GM21723 (cell line): ENCODE data around the gene KLHDC3.

Source experiments
- ATAC-seq: cut with Tn5 transposase; IDR thresholded peaks from one replicate; pipeline ENCODE4 v1.9.1; 2021; ENCODE audit warnings: mild to moderate bottlenecking, moderate library complexity; ENCODE audit not compliant: unreplicated experiment

Gene KLHDC3, protein sequence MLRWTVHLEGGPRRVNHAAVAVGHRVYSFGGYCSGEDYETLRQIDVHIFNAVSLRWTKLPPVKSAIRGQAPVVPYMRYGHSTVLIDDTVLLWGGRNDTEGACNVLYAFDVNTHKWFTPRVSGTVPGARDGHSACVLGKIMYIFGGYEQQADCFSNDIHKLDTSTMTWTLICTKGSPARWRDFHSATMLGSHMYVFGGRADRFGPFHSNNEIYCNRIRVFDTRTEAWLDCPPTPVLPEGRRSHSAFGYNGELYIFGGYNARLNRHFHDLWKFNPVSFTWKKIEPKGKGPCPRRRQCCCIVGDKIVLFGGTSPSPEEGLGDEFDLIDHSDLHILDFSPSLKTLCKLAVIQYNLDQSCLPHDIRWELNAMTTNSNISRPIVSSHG

DNA sequence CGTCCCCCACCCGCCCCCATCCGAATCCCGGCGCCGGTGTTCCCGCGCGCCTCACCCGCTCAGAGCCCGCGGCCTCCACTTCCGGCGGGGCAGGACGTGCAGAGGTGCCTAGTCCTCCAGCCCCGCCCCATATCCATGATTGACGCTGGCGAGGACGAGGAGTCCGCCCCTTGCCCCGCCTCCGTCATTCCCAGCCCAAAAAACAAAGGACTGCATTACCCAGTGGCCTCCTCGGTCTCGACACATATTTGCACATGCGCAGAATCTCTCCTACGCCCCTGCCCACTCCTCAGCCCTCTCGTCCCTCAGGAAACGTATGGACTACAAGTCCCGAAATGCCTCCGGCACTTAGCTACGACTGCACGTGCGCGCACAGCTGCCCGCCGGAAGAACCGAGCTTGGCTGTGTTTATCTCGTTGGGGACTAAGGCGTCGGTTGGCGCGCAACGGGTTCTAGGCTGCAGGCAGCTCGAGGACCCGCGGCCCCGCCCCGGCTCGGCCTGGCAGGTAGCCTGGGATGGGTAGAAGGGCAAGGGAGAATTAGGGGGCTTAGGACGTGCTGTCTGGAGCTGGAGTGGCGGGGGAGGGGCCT is at the start of gene KLHDC3, which contains the start of gene MEA1:
Gene KLHDC3 (plus strand): TSS at position 407 of the 591 bp plus-strand sequence. CDS start 2,944 bp downstream, outside the sequence.
Gene MEA1 (minus strand): TSS at position 104 of the 591 bp plus-strand sequence. CDS start 133 bp downstream, outside the sequence.
- ATAC-seq: peak; percentile 91

- ATAC-seq: no peak
Measured at GRCh38 chr6:42966571-42966970, 47.5 kb upstream of the KLHDC3 start.

- no peak for ATAC-seq
Measured at GRCh38 chr6:42967228-42967627, 46.8 kb upstream of the KLHDC3 start.

- no peak for ATAC-seq
Measured at GRCh38 chr6:42968126-42968701, 45.8 kb upstream of the KLHDC3 start.

DNA sequence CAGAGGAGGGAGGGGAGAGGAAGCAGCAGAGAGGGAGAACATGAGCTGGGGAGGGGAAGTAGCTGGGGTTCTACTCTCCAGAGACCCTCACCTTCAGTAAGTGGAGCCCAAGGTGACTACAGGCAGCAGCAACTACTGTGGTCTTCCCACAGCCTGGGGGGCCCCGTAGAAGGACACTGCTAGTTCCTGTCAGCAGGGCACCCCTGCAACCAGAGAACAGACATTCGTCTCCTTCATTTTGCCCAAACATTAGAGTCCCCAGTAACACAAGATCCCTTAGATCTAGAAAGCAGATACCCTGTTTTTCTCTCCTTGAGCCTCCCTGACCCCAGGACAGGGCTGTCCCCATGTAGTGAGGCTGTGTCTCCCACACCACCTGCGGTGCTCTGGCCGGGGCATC is 45.3 kb upstream of the KLHDC3 start:
- ATAC-seq: no peak

- no peak for ATAC-seq
Measured at GRCh38 chr6:42969431-42969830, 44.6 kb upstream of the KLHDC3 start.

- no peak for ATAC-seq
Measured at GRCh38 chr6:42969934-42970333, 44.1 kb upstream of the KLHDC3 start.

- no peak for ATAC-seq
Measured at GRCh38 chr6:42970871-42971612, 43.0 kb upstream of the KLHDC3 start.

GRCh38 chr6:42971746-42972327 is 42.2 kb upstream of the KLHDC3 start:
- no peak for ATAC-seq

GRCh38 chr6:42973926-42974325 is 40.1 kb upstream of the KLHDC3 start:
- no peak for ATAC-seq

- ATAC-seq: no peak
Measured at GRCh38 chr6:42974919-42975505, 39.0 kb upstream of the KLHDC3 start.

DNA sequence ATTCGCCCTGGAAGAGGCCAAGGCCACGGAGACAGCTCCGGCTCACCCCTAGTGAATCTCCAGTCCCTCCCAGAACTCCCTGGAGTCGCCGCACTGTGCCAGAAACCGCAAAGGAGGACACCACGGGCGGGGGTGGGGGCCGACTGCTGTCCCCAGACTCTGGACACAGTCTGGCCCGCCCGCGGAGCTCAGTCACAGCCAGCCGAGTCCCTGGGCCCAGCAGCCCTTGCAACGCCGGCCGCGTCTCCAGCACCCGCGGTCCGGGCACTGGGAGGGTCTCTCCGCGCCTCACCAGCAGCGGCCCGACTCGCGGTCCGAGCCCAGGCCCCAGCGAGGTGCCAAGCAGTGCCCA is 35.6 kb upstream of the KLHDC3 start:
- ATAC-seq: peak; percentile 26

GRCh38 chr6:42978839-42979522 is 35.1 kb upstream of the KLHDC3 start, which contains the start of gene PEX6:
TSS of gene PEX6 (minus strand) at chr6:42979181. CDS start at chr6:42979150, 31 bp downstream.
- ATAC-seq: peak; percentile 92

DNA sequence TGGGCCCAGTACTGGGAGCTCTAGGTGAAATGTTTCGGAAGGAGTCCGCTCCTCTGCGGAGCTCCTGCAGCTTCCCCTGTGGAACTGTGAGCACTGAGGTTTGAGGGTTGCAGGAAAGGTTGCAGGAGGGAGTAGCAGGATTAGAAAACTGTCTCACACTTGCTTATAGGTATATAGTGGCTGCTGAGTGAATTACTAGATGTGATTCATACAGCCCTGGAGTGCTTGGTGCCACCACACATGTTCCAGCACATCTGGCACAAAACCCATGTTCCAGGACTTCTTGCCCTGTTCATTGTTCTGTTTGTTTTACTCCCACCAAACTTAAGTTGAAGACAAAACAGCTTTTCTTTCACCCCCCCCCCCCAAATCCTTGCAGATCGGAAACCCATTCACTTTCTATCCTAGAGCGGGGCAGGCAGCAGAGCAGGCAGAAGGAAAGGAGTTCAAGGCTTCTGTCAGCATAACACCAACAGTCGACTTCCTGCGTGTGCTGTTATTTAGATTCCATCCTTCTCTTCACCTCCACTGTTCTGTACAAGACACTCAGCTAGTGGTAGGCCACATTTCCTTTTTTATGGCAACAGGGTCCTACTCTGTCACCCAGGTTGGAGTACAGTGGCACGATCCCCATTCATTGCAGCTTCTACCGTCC is 34.4 kb upstream of the KLHDC3 start:
- peak; percentile 10 for ATAC-seq

GRCh38 chr6:42981836-42982235 is 32.2 kb upstream of the KLHDC3 start:
- ATAC-seq: no peak

DNA sequence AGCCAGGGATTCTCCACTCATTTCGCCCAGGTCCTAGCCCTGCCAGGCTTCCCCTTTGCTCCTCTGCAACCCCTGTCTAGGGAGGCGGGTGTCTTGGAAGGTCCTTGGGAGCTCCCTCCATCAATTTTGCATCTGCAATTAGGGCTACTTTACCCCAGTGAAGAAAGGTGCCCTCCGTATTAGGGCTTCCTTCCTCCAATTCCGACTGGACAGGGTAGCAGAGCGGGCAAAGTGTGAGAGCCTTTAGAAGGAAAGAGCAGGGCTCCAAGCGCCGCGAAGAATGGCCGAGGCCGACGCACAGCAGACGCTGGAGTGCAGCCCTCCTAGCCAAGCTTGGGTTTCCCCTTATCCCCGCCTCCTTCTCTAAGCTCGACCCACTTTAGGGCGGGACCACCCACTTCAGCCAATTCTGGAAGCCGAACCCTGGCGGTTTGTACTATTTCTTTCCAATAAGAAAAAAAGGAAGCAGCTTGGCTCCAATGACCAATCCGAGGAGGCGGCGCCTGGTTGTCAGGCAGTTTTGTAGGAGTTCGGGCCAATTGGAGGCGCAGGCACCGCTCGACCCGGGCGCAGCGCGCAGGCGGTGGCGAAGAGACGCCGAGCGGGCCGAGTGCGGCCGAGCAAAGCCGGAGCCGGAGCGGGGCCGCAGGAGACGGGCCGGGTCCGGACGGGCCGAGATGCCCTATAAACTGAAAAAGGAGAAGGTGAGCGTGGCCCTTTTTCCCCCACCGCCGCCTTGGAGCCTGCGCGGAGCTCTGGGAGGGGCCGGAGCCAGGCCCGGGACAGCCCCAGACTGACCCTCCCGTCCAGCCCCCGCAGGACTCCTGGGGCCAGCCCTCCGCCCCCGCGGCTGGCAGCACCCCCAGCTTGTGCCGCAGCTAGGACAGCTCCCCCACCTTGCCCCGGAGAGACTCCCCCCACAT is 29.8 kb upstream of the KLHDC3 start, which contains the start of gene PPP2R5D:
Gene PPP2R5D (plus strand): TSS at position 570 of the 923 bp plus-strand sequence. CDS start 108 bp downstream, at position 678.
- ATAC-seq: peak; percentile 94

DNA sequence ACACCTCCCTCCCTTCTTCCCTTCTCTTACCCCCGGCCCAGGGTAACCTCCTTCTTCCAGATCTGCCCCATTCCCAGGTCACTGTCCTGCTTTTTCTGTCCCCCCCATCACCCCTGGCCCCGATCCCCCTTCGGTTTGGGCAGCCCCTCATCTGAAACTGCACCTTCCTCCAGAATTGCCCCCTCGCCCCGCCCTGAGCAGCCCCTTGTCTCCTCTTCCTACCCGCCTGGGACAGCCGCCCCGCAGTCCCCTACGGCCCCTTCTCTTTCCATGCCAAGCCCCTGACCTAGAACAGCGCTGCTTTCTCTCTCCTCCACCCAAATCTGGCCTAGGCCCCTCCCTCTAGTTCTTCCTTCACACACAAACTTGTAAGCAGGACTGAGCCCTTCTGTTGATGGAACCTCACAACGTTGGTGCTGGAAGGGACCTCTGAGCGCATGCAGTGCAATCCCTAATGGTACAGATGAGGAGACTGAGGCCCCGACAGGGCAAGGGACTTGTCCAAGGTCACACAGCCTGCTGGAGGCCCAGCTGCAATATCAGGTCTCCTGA is 29.0 kb upstream of the KLHDC3 start:
- no peak for ATAC-seq
